Fibroblast of skin of back (primary cell): ENCODE results near the gene SUPT3H.
"Not testable (repeated sequence)": the region's sequence is repeated elsewhere in the genome, so short reads cannot be mapped to it uniquely, and the experiment has no call there.

Experiments used
- DNase-seq: peaks from one replicate; pipeline ENCODE4 v3.0.0-alpha.2; 2013

SUPT3H gene

GRCh38 chr6:45255434-45255833, 122.3 kb downstream of the SUPT3H start:
- DNase-seq: no peak

- no peak for DNase-seq
Observed at GRCh38 chr6:45254253-45254652, 123.5 kb downstream of the SUPT3H start.

- no peak for DNase-seq
Observed at GRCh38 chr6:45253453-45253852, 124.3 kb downstream of the SUPT3H start.

GRCh38 chr6:45231660-45232059, 146.1 kb downstream of the SUPT3H start:
- no peak for DNase-seq

- no peak for DNase-seq
Observed at GRCh38 chr6:45229416-45229815, 148.3 kb downstream of the SUPT3H start.

GRCh38 chr6:45226081-45226480, 151.7 kb downstream of the SUPT3H start:
- DNase-seq: no peak

GRCh38 chr6:45222380-45222779, 155.4 kb downstream of the SUPT3H start:
- DNase-seq: no peak

GRCh38 chr6:45215759-45216158, 162.0 kb downstream of the SUPT3H start:
- no peak for DNase-seq

- DNase-seq: no peak
Observed at GRCh38 chr6:45212976-45213375, 164.8 kb downstream of the SUPT3H start.

- DNase-seq: no peak
Observed at GRCh38 chr6:45209762-45210161, 168.0 kb downstream of the SUPT3H start.

GRCh38 chr6:45206793-45207492, 170.8 kb downstream of the SUPT3H start:
- DNase-seq: no peak

GRCh38 chr6:45201484-45201883, 176.2 kb downstream of the SUPT3H start:
- no peak for DNase-seq

- DNase-seq: no peak
Observed at GRCh38 chr6:45200510-45200909, 177.2 kb downstream of the SUPT3H start.

- no peak for DNase-seq
Observed at GRCh38 chr6:45199554-45199953, 178.2 kb downstream of the SUPT3H start.

GRCh38 chr6:45196121-45196520, 181.6 kb downstream of the SUPT3H start:
- DNase-seq: no peak

GRCh38 chr6:45195137-45195536, 182.6 kb downstream of the SUPT3H start:
- no peak for DNase-seq

- peak; percentile 10 for DNase-seq
Observed at GRCh38 chr6:45192556-45192955, 185.2 kb downstream of the SUPT3H start.

- no peak for DNase-seq
Observed at GRCh38 chr6:45191414-45191813, 186.3 kb downstream of the SUPT3H start.

- DNase-seq: peak; percentile 48
Observed at GRCh38 chr6:45187836-45188235, 189.9 kb downstream of the SUPT3H start.

- DNase-seq: no peak
Observed at GRCh38 chr6:45185403-45186251, 192.1 kb downstream of the SUPT3H start.

GRCh38 chr6:45184937-45185336, 192.8 kb downstream of the SUPT3H start:
- no peak for DNase-seq

- DNase-seq: no peak
Observed at GRCh38 chr6:45184040-45184439, 193.7 kb downstream of the SUPT3H start.

GRCh38 chr6:45176373-45176772, 201.4 kb downstream of the SUPT3H start:
- not testable (repeated sequence) for DNase-seq

GRCh38 chr6:45175272-45175671, 202.5 kb downstream of the SUPT3H start:
- no peak for DNase-seq
